CD4-positive, CD25-positive, alpha-beta regulatory T cell (primary cell): ENCODE data around the gene EMC9. TPM values are rescaled to one million over a fixed set of nuclear protein-coding genes. Genes with fewer than 3 reads are reported as not detected.
A peak's percentile ranks its signal among the peaks of the same experiment; 100 is the strongest.

Experiments used
- ATAC-seq, 2 donors: fragments of 150-1000 bp; cut with Tn5 transposase; one replicate each; pipeline ENCODE4 v1.10.0; 2021; ENCODE audit warnings: low read depth in 2 of 2, moderate number of reproducible peaks in 2 of 2, moderate library complexity in 1 of 2
- DNase-seq, 3 donors: peaks; one replicate each; pipeline versions ENCODE4 v3.0.0 to v3.0.0-alpha.2; 2012 to 2022; ENCODE audit warnings: mixed read lengths in 1 of 3
- H3K27ac ChIP-seq: one replicate; pipeline ENCODE4 v1.7.0; 2013; ENCODE audit warnings: mild to moderate bottlenecking, low read length; ENCODE audit not compliant: insufficient read depth, poor library complexity, severe bottlenecking
- H3K27me3 ChIP-seq: one replicate; pipeline ENCODE4 v1.7.0; 2013; ENCODE audit warnings: low read length; ENCODE audit not compliant: control insufficient read depth, insufficient read depth
- H3K36me3 ChIP-seq: one replicate; pipeline ENCODE4 v1.7.0; 2013; ENCODE audit warnings: mild to moderate bottlenecking, low read length, moderate library complexity; ENCODE audit not compliant: control insufficient read depth, insufficient read depth
- H3K4me1 ChIP-seq: 2 replicates; pipeline ENCODE4 v1.7.0; 2013; ENCODE audit warnings: mild to moderate bottlenecking, low read length; ENCODE audit not compliant: insufficient read depth, control insufficient read depth, poor library complexity, severe bottlenecking
- H3K4me3 ChIP-seq: one replicate; pipeline ENCODE4 v1.7.0; 2013; ENCODE audit warnings: low read depth, mild to moderate bottlenecking, low read length, moderate library complexity
- H3K9me3 ChIP-seq, 2 experiments: 1 replicate in 1 of 2; 2 replicates in 1 of 2; pipeline ENCODE4 v1.7.0; 2013; ENCODE audit warnings: low read length in 2 of 2, mild to moderate bottlenecking in 1 of 2, moderate library complexity in 1 of 2; ENCODE audit not compliant: control insufficient read depth in 2 of 2
- H3K27ac Mint-ChIP-seq, 3 donors: one replicate each; pipeline ENCODE4 v1.8.0; 2020 to 2022; ENCODE audit warnings: mild to moderate bottlenecking in 3 of 3, mixed read lengths in 3 of 3, moderate library complexity in 2 of 3
- H3K27me3 Mint-ChIP-seq: one replicate; pipeline ENCODE4 v1.8.0; 2022; ENCODE audit warnings: mild to moderate bottlenecking, mixed read lengths
- H3K36me3 Mint-ChIP-seq: one replicate; pipeline ENCODE4 v1.8.0; 2020; ENCODE audit warnings: mixed read lengths
- H3K4me1 Mint-ChIP-seq, 4 donors: one replicate each; pipeline ENCODE4 v1.8.0; 2020 to 2022; ENCODE audit warnings: mixed read lengths in 4 of 4, mild to moderate bottlenecking in 1 of 4
- H3K4me3 Mint-ChIP-seq, 4 donors: one replicate each; pipeline ENCODE4 v1.8.0; 2020 to 2022; ENCODE audit warnings: mild to moderate bottlenecking in 4 of 4, mixed read lengths in 4 of 4, moderate library complexity in 3 of 4
- H3K9me3 Mint-ChIP-seq, 7 donors: one replicate each; pipeline ENCODE4 v1.8.0; 2020 to 2022; ENCODE audit warnings: mixed read lengths in 7 of 7, mild to moderate bottlenecking in 3 of 7, moderate library complexity in 2 of 7
- polyA plus RNA-seq, 4 donors: library from polyadenylated mRNA; unstranded; fragments of 300-500 nt; fragmentation: Illumina TruSeq; gene quantifications; one replicate each; pipeline ENCODE4 v1.2.3, GENCODE V29; 2021
- total RNA-seq: library from RNA; stranded (reverse); gene quantifications from one replicate; pipeline ENCODE4 v1.2.3, GENCODE V29; 2022

Gene EMC9
- total and polyA plus RNA-seq, 5 donors from 2014 or later: 10.7 to 22.5 (median 11.7) TPM

DNA sequence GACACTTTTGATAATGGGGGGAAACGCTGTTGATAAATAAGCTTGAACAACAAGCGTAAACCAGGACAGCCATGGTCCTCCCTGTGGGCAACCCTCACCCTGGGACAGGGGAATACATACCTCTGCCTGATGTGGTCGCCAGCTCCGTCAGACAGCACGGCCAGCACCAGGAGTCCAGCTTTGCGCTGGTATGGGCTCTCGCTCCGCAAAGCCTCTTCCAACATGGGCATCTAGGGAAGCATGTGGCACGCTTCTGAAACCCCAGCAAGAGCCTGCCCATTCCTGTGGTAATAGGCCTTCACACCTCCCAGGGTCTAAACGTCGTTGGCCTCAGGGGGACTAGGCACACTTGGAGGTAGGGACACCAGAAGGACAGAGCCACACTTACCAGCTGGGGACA lies 44.4 kb upstream of the EMC9 start:
- Histone ChIP-seq H3K9me3 (no peaks in the 10 kb centered on the region), H3K4me3 (no peak overlapping the region), H3K27me3 (no peaks in the 10 kb centered on the region), H3K27ac (no peak overlapping the region), H3K36me3 (peaks cover 34% of the 10 kb centered on the region), H3K4me1 (peaks cover 18% of the 10 kb centered on the region)
- Mint-ChIP-seq H3K27me3 (peaks cover 5% of the 10 kb centered on the region), H3K27ac (peak overlapping the region in 1 of 3 donors; percentile 15), H3K36me3 (peaks cover 8% of the 10 kb centered on the region), H3K9me3 (no peaks in the 10 kb centered on the region), H3K4me3 (peak overlapping the region in 1 of 4 donors; percentile 83), H3K4me1 (peaks cover 11 to 32% (median 20%) of the 10 kb centered on the region in 4 donors)
- DNase-seq: no peak
- no peak for ATAC-seq

- ATAC-seq: no peak
- no peak overlapping the region for H3K27ac ChIP-seq
These were observed 43.6 kb upstream of the EMC9 start for GRCh38 chr14:24185026-24185425.

DNA sequence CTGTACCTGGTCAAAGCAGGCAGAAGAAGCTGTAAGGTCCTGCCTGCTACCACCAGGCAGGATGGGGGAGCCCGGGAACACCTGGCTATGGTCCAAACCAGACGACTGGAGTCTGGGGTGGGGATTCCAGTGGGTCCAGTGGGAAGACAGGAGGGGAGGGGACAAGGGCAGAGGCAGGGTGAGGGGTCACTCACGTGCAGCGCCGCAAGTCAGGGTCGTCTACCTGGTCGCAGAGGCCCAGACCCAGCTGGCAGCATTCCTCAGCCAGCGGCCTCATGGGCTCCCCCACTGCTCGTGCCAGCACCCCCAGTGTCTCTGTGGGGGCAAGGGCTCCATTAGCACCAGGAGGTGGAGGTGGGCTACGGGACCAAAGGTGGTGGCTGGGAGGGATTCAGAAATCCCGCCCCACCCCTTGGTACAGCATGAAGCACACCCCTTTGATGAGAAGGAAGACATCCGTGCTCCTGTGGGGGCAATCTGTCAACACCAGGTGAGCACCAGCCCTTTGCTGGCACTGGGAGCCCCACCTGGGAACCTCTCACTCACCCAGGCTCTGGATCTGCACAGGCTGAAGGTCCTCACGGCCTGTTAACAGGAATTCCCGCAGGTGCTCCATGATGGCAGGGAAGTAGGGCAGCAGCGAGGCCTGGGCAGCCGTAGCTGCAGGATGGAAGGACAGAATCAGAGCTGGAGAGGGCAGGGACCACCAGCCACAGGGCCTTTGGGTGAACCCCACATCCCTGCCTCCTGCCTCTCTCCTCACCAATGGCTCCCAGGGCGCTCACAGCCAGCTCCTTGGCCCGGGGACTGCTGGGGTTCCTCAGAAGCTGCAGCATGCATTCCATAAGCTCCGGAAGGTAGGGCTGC lies 42.9 kb upstream of the EMC9 start:
- peaks cover 5% of the 10 kb centered on the region for H3K27me3 Mint-ChIP-seq
- peaks cover 18% of the 10 kb centered on the region for H3K4me1 ChIP-seq
- H3K9me3 Mint-ChIP-seq: no peaks in the 10 kb centered on the region
- DNase-seq: no peak
- H3K27me3 ChIP-seq: no peaks in the 10 kb centered on the region
- H3K36me3 ChIP-seq: peaks cover 44% of the 10 kb centered on the region
- no peak overlapping the region for H3K27ac ChIP-seq
- H3K27ac Mint-ChIP-seq: no peak overlapping the region
- no peak overlapping the region for H3K4me3 ChIP-seq
- ATAC-seq: no peak
- peaks cover 9 to 29% (median 17%) of the 10 kb centered on the region in 4 donors for H3K4me1 Mint-ChIP-seq
- H3K36me3 Mint-ChIP-seq: peaks cover 13% of the 10 kb centered on the region
- H3K9me3 ChIP-seq: no peaks in the 10 kb centered on the region
- H3K4me3 Mint-ChIP-seq: no peak overlapping the region

More at GRCh38 chr14:24185026-24185425, 43.6 kb upstream of the EMC9 start:
- H3K27ac Mint-ChIP-seq: peak overlapping the region in 1 of 3 donors; percentile 69
- H3K36me3 Mint-ChIP-seq: peaks cover 10% of the 10 kb centered on the region
- H3K4me3 Mint-ChIP-seq: peak overlapping the region in 1 of 4 donors; percentile 15
- H3K4me1 ChIP-seq: peaks cover 18% of the 10 kb centered on the region
- H3K4me1 Mint-ChIP-seq: peaks cover 11 to 32% (median 19%) of the 10 kb centered on the region in 4 donors
- H3K4me3 ChIP-seq: no peak overlapping the region
- H3K9me3 ChIP-seq: no peaks in the 10 kb centered on the region
- no peak for DNase-seq
- no peaks in the 10 kb centered on the region for H3K9me3 Mint-ChIP-seq
- peaks cover 5% of the 10 kb centered on the region for H3K27me3 Mint-ChIP-seq
- H3K27me3 ChIP-seq: no peaks in the 10 kb centered on the region
- peaks cover 38% of the 10 kb centered on the region for H3K36me3 ChIP-seq

DNA sequence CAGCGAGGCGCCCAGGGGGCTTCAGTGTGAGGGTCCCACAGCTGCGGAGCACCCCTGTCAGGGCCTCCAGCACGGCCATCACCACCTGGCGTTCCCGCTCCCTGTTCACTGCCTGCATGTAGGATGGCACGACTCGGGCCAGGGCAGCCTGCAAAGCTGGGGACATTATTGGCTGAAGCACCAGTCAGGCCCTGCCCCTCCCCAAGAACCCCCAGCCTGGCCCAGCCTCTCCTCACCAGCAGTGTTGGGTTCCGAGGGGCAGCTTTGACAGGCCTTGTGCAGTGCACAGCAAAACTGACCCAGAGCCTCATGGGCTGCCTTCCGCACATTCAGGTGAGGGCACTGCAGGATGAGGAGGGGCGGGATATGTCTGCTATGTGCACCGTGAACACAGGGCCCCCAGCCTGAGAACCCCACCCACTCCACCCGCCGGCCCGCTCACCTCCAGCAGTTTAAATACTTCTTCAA lies 41.7 kb upstream of the EMC9 start:
- no peak overlapping the region for H3K4me3 ChIP-seq
- H3K27me3 ChIP-seq: no peaks in the 10 kb centered on the region
- H3K9me3 Mint-ChIP-seq: no peaks in the 10 kb centered on the region
- no peak overlapping the region for H3K4me3 Mint-ChIP-seq
- no peaks in the 10 kb centered on the region for H3K9me3 ChIP-seq
- no peak for DNase-seq
- H3K4me1 Mint-ChIP-seq: peaks cover 0 to 20% (median 9%) of the 10 kb centered on the region in 4 donors
- H3K27ac Mint-ChIP-seq: no peak overlapping the region
- ATAC-seq: no peak
- peaks cover 13% of the 10 kb centered on the region for H3K36me3 Mint-ChIP-seq
- peaks cover 11% of the 10 kb centered on the region for H3K4me1 ChIP-seq
- no peak overlapping the region for H3K27ac ChIP-seq
- peaks cover 55% of the 10 kb centered on the region for H3K36me3 ChIP-seq
- peaks cover 4% of the 10 kb centered on the region for H3K27me3 Mint-ChIP-seq

- peak overlapping the region in 1 of 4 donors; percentile 58 for H3K4me3 Mint-ChIP-seq
- H3K27ac ChIP-seq: no peak overlapping the region
- ATAC-seq (no peak), DNase-seq (no peak)
- no peak overlapping the region for H3K4me3 ChIP-seq
- H3K36me3 ChIP-seq: peaks cover 59% of the 10 kb centered on the region
- H3K27me3 Mint-ChIP-seq: no peaks in the 10 kb centered on the region
- H3K36me3 Mint-ChIP-seq: peaks cover 13% of the 10 kb centered on the region
- peaks cover 3% of the 10 kb centered on the region for H3K4me1 ChIP-seq
- no peaks in the 10 kb centered on the region for H3K27me3 ChIP-seq
- no peaks in the 10 kb centered on the region for H3K9me3 ChIP-seq
- H3K9me3 Mint-ChIP-seq: no peaks in the 10 kb centered on the region
- peaks cover 0 to 13% (median 4%) of the 10 kb centered on the region in 4 donors for H3K4me1 Mint-ChIP-seq
- no peak overlapping the region for H3K27ac Mint-ChIP-seq
These were observed 40.9 kb upstream of the EMC9 start for GRCh38 chr14:24182110-24182882.

DNA sequence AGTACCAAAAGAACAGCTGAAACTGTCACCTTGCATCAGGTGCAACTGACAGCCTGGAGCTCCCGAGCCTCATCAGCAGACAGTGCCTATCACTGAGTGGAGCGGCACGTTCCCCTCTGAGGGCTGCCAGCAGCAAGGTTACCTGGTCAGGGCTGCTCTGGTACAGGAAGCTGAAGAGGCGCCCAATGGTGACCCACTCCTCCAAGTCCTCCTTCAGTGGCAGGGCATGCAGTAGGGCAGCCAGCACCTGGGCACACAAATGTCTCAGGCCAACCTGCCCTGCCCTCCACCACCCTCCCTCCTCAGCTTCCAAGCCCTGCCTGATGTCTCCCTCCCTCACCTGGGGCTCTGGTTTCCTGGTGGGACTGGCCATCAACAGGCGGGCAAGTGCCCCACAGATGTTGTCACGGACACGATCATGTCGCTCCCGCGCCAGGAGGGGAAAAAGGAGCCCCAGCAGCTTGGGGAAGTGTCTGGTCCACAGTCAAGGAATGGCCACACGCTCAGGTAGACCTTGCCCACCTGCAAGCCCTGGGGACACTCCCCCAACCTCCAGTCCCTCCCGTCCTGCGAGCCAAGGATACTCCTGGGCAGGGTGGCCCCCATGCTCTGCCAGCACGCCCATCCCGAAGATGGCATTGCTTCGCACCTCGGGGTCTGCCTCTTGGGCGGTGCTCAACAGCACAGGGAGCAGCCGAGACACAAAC lies 40.1 kb upstream of the EMC9 start:
- Histone ChIP-seq H3K27ac (no peak overlapping the region), H3K4me3 (no peak overlapping the region), H3K9me3 (no peaks in the 10 kb centered on the region), H3K27me3 (no peaks in the 10 kb centered on the region), H3K4me1 (no peaks in the 10 kb centered on the region), H3K36me3 (peaks cover 61% of the 10 kb centered on the region)
- Mint-ChIP-seq H3K27ac (no peak overlapping the region), H3K4me3 (peak overlapping the region in 1 of 4 donors; percentile 23), H3K36me3 (peaks cover 13% of the 10 kb centered on the region), H3K9me3 (no peaks in the 10 kb centered on the region), H3K4me1 (peaks cover 0 to 7% (median 3%) of the 10 kb centered on the region in 4 donors), H3K27me3 (no peaks in the 10 kb centered on the region)
- DNase-seq (no peak), ATAC-seq (no peak)
